ENCODE results near the gene A2M. TPM values are rescaled to one million over a fixed set of nuclear protein-coding genes. Genes with fewer than 3 reads are reported as not detected.

A2M gene
- polyA plus RNA-seq, 1 experiment: 1.2 TPM

- H3K27ac ChIP-seq (ENCODE audit: low read depth, low read length): no peak overlapping the region
- no peak for DNase-seq (ENCODE audit: low read depth, low spot score)
- ChIA-PET CTCF (no interaction called here), POLR2A (no interaction called here)
- no peaks in the 10 kb centered on the region for H3K27me3 ChIP-seq (ENCODE audit: control insufficient read depth, insufficient read depth, low read length)
- no peak for TF ChIP-seq CTCF (IDR thresholded peaks at IDR 0.05; ENCODE audit: low read depth, low read length)
- no peaks in the 10 kb centered on the region for H3K9me3 ChIP-seq (ENCODE audit: control insufficient read depth, insufficient read depth, low read length)
- no peak overlapping the region for H3K4me3 ChIP-seq (ENCODE audit: low read depth, low read length)
Measured at GRCh38 chr12:9024512-9024911, 91.2 kb downstream of the A2M start.

- CTCF ChIA-PET: interaction anchor here (1.2 kb wide), 1 partner anchor 73 kb away, joined by 3 read pairs; the partner anchor contains the start of gene M6PR
- no peak for DNase-seq (ENCODE audit: low read depth, low spot score)
- H3K27me3 ChIP-seq (ENCODE audit: control insufficient read depth, insufficient read depth, low read length): no peaks in the 10 kb centered on the region
- no peak for TF ChIP-seq CTCF (IDR thresholded peaks at IDR 0.05; ENCODE audit: low read depth, low read length)
- H3K4me3 ChIP-seq (ENCODE audit: low read depth, low read length): no peak overlapping the region
- no peak overlapping the region for H3K27ac ChIP-seq (ENCODE audit: low read depth, low read length)
- H3K9me3 ChIP-seq (ENCODE audit: control insufficient read depth, insufficient read depth, low read length): no peaks in the 10 kb centered on the region
- POLR2A ChIA-PET: no interaction called here
Measured at GRCh38 chr12:9022592-9022991, 93.1 kb downstream of the A2M start.

Other genes with a start within 250 kb of the A2M start
- gene PHC1, start 201.4 kb downstream of the A2M start, polyA plus RNA-seq (2011; rRNA removed): 34.5 and 38.3 TPM in 2 replicates
- 106 and 119 TPM in 2 replicates for gene M6PR, start 166.3 kb downstream of the A2M start, polyA plus RNA-seq (2011; rRNA removed)
- gene KLRG1, start 126.4 kb downstream of the A2M start, polyA plus RNA-seq (2011; rRNA removed): 1.3 and 1.7 TPM in 2 replicates
- not detected in 2 replicates for gene PZP, start 92.5 kb upstream of the A2M start, polyA plus RNA-seq (2011; rRNA removed)

Measured in AG04450 (cell line).